Lower leg skin (tissue), 3 donors: Measurements from ENCODE around the gene FAM72D.
"Not testable (repeated sequence)": the region's sequence is repeated elsewhere in the genome, so short reads cannot be mapped to it uniquely, and the experiment has no call there.

ENCODE experiments used
- POLR2A ChIP-seq, 2 donors: fragments of 450-650 bp; IDR thresholded peaks; one replicate each; pipeline ENCODE4 v1.6.1; 2016 to 2017; ENCODE audit warnings: antibody characterized with exemption in 2 of 2, mild to moderate bottlenecking in 1 of 2, moderate library complexity in 1 of 2
- TF ChIP-seq, protein P1 (sequence below), 3 donors: fragments of 450-650 bp; IDR thresholded peaks; one replicate each; pipeline ENCODE4 v1.5.1; 2016; ENCODE audit warnings: antibody characterized with exemption in 3 of 3, mild to moderate bottlenecking in 3 of 3, moderate library complexity in 2 of 3

DNA sequence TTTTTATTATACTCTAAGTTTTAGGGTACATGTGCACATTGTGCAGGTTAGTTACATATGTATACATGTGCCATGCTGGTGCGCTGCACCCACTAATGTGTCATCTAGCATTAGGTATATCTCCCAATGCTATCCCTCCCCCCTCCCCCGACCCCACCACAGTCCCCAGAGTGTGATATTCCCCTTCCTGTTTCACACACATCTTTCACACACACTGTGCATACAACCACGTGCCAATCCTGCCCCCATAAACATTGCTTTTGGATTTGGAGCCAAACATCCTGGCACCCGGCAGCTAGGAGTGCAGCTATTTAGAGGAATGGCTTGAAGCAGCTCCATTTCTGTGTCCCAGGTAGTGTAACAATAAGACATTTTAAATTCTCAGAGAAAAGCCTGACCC, 51.4 kb downstream of the FAM72D start:
- TF ChIP-seq POLR2A (IDR thresholded peaks at IDR 0.05) = not testable (repeated sequence)
- TF ChIP-seq, protein P1, sequence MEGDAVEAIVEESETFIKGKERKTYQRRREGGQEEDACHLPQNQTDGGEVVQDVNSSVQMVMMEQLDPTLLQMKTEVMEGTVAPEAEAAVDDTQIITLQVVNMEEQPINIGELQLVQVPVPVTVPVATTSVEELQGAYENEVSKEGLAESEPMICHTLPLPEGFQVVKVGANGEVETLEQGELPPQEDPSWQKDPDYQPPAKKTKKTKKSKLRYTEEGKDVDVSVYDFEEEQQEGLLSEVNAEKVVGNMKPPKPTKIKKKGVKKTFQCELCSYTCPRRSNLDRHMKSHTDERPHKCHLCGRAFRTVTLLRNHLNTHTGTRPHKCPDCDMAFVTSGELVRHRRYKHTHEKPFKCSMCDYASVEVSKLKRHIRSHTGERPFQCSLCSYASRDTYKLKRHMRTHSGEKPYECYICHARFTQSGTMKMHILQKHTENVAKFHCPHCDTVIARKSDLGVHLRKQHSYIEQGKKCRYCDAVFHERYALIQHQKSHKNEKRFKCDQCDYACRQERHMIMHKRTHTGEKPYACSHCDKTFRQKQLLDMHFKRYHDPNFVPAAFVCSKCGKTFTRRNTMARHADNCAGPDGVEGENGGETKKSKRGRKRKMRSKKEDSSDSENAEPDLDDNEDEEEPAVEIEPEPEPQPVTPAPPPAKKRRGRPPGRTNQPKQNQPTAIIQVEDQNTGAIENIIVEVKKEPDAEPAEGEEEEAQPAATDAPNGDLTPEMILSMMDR (IDR thresholded peaks at IDR 0.05) = not testable (repeated sequence)
